ENCODE measurements around the gene ZNF165.
"Not testable (repeated sequence)": the region's sequence is repeated elsewhere in the genome, so short reads cannot be mapped to it uniquely, and the experiment has no call there.

DNA sequence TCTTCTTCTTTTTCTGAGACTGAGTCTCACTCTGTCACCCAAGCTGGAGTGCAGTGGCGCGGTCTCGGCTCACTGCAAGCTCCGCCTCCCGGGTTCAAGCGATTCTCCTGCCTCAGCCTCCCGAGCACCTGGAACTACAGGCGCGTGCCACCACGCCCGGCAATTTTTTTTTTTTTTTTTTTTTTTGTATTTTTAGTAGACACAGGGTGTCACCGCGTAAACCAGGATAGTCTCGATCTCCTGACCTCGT is at the start of gene ZNF165:
- TF ChIP-seq, protein P1, sequence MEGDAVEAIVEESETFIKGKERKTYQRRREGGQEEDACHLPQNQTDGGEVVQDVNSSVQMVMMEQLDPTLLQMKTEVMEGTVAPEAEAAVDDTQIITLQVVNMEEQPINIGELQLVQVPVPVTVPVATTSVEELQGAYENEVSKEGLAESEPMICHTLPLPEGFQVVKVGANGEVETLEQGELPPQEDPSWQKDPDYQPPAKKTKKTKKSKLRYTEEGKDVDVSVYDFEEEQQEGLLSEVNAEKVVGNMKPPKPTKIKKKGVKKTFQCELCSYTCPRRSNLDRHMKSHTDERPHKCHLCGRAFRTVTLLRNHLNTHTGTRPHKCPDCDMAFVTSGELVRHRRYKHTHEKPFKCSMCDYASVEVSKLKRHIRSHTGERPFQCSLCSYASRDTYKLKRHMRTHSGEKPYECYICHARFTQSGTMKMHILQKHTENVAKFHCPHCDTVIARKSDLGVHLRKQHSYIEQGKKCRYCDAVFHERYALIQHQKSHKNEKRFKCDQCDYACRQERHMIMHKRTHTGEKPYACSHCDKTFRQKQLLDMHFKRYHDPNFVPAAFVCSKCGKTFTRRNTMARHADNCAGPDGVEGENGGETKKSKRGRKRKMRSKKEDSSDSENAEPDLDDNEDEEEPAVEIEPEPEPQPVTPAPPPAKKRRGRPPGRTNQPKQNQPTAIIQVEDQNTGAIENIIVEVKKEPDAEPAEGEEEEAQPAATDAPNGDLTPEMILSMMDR (IDR thresholded peaks at IDR 0.05): not testable (repeated sequence)
- TF ChIP-seq POLR2A (IDR thresholded peaks at IDR 0.05): not testable (repeated sequence)

Data from testis (tissue), 2 donors.